Muscle layer of duodenum (tissue), 2 donors: ENCODE results near the gene CXCL5.
"Not testable (repeated sequence)": the region's sequence is repeated elsewhere in the genome, so short reads cannot be mapped to it uniquely, and the experiment has no call there.

Experiments
- H3K27ac ChIP-seq: one replicate; pipeline ENCODE4 v1.7.0; 2013; ENCODE audit warnings: mild to moderate bottlenecking, low read length
- H3K27me3 ChIP-seq: one replicate; pipeline ENCODE4 v1.7.0; 2013; ENCODE audit warnings: low read depth, mild to moderate bottlenecking, control low read depth, low read length
- H3K36me3 ChIP-seq, 2 donors: one replicate each; pipeline ENCODE4 v1.7.0; 2013; ENCODE audit warnings: low read length in 2 of 2, control low read depth in 1 of 2, mild to moderate bottlenecking in 1 of 2; ENCODE audit not compliant: insufficient read depth in 2 of 2, control insufficient read depth in 1 of 2
- H3K4me1 ChIP-seq, 2 donors: one replicate each; pipeline ENCODE4 v1.7.0; 2013; ENCODE audit warnings: low read length in 2 of 2, mild to moderate bottlenecking in 2 of 2, control low read depth in 1 of 2, moderate library complexity in 1 of 2; ENCODE audit not compliant: insufficient read depth in 2 of 2, control insufficient read depth in 1 of 2
- H3K4me3 ChIP-seq, 2 donors: one replicate each; pipeline ENCODE4 v1.7.0; 2013; ENCODE audit warnings: low read length in 2 of 2, low read depth in 1 of 2, mild to moderate bottlenecking in 1 of 2
- H3K9me3 ChIP-seq, 2 donors: one replicate each; pipeline ENCODE4 v1.7.0; 2013; ENCODE audit warnings: low read length in 2 of 2, control low read depth in 1 of 2, mild to moderate bottlenecking in 1 of 2; ENCODE audit not compliant: control insufficient read depth in 1 of 2
- donor health status: healthy.

CXCL5 gene

GRCh38 chr4:73970945-73971344 is 27.5 kb downstream of the CXCL5 start:
- no peak overlapping the region for H3K27ac ChIP-seq
- no peaks in the 10 kb centered on the region for H3K27me3 ChIP-seq
- H3K4me3 ChIP-seq, result no peak overlapping the region
- peaks cover 0 to 28% of the 10 kb centered on the region in 2 donors for H3K9me3 ChIP-seq
- no peaks in the 10 kb centered on the region for H3K4me1 ChIP-seq
- H3K36me3 ChIP-seq, result no peaks in the 10 kb centered on the region

- H3K4me1 ChIP-seq, result no peaks in the 10 kb centered on the region
- no peak overlapping the region for H3K4me3 ChIP-seq
- no peaks in the 10 kb centered on the region for H3K27me3 ChIP-seq
- peaks cover 0 to 25% of the 10 kb centered on the region in 2 donors for H3K9me3 ChIP-seq
- no peaks in the 10 kb centered on the region for H3K36me3 ChIP-seq
- H3K27ac ChIP-seq, result no peak overlapping the region
Measured at GRCh38 chr4:73970011-73970410, 28.5 kb downstream of the CXCL5 start.

GRCh38 chr4:73967866-73968265 is 30.6 kb downstream of the CXCL5 start:
- no peaks in the 10 kb centered on the region for H3K27me3 ChIP-seq

GRCh38 chr4:73964862-73965611 is 33.4 kb downstream of the CXCL5 start:
- peaks cover 0 to 11% of the 10 kb centered on the region in 2 donors for H3K9me3 ChIP-seq
- H3K27ac ChIP-seq, result no peak overlapping the region
- no peaks in the 10 kb centered on the region for H3K36me3 ChIP-seq
- H3K4me1 ChIP-seq, result no peaks in the 10 kb centered on the region
- H3K27me3 ChIP-seq, result no peaks in the 10 kb centered on the region
- H3K4me3 ChIP-seq, result no peak overlapping the region

More at GRCh38 chr4:73967866-73968265, 30.6 kb downstream of the CXCL5 start:
- no peaks in the 10 kb centered on the region for H3K36me3 ChIP-seq
- H3K9me3 ChIP-seq, result peaks cover 0 to 21% of the 10 kb centered on the region in 2 donors
- no peaks in the 10 kb centered on the region for H3K4me1 ChIP-seq
- no peak overlapping the region for H3K27ac ChIP-seq
- H3K4me3 ChIP-seq, result no peak overlapping the region

- H3K27me3 ChIP-seq, result no peaks in the 10 kb centered on the region
Measured at GRCh38 chr4:73962724-73963123, 35.8 kb downstream of the CXCL5 start.

GRCh38 chr4:73959041-73959440 is 39.4 kb downstream of the CXCL5 start:
- H3K36me3 ChIP-seq, H3K4me3 ChIP-seq, H3K27me3 ChIP-seq, H3K27ac ChIP-seq, H3K4me1 ChIP-seq: not testable (repeated sequence)
- peaks cover 0 to 10% of the 10 kb centered on the region in 2 donors for H3K9me3 ChIP-seq

More at GRCh38 chr4:73962724-73963123, 35.8 kb downstream of the CXCL5 start:
- H3K4me3 ChIP-seq, result no peak overlapping the region
- no peaks in the 10 kb centered on the region for H3K4me1 ChIP-seq
- no peak overlapping the region for H3K27ac ChIP-seq
- peaks cover 0 to 10% of the 10 kb centered on the region in 2 donors for H3K9me3 ChIP-seq
- H3K36me3 ChIP-seq, result no peaks in the 10 kb centered on the region

GRCh38 chr4:73952352-73952751 is 46.1 kb downstream of the CXCL5 start:
- H3K27ac ChIP-seq, result no peak overlapping the region
- H3K9me3 ChIP-seq, result no peaks in the 10 kb centered on the region

GRCh38 chr4:73950376-73950920 is 48.0 kb downstream of the CXCL5 start:
- not testable (repeated sequence) for H3K4me1 ChIP-seq, H3K9me3 ChIP-seq, H3K27me3 ChIP-seq, H3K27ac ChIP-seq, H3K36me3 ChIP-seq, H3K4me3 ChIP-seq

More at GRCh38 chr4:73952352-73952751, 46.1 kb downstream of the CXCL5 start:
- H3K4me3 ChIP-seq, result no peak overlapping the region
- no peaks in the 10 kb centered on the region for H3K4me1 ChIP-seq
- H3K27me3 ChIP-seq, result no peaks in the 10 kb centered on the region
- no peaks in the 10 kb centered on the region for H3K36me3 ChIP-seq

- Histone ChIP-seq H3K4me1 (peaks cover 0 to 2% of the 10 kb centered on the region in 2 donors), H3K27ac (no peak overlapping the region), H3K9me3 (no peaks in the 10 kb centered on the region), H3K27me3 (peaks cover 4% of the 10 kb centered on the region), H3K4me3 (no peak overlapping the region), H3K36me3 (no peaks in the 10 kb centered on the region)
Measured at GRCh38 chr4:73948990-73949706, 49.3 kb downstream of the CXCL5 start.

GRCh38 chr4:73948291-73948690 is 50.2 kb downstream of the CXCL5 start:
- no peaks in the 10 kb centered on the region for H3K36me3 ChIP-seq
- no peaks in the 10 kb centered on the region for H3K9me3 ChIP-seq
- H3K27ac ChIP-seq, result no peak overlapping the region
- peaks cover 11% of the 10 kb centered on the region for H3K27me3 ChIP-seq
- peaks cover 0 to 5% of the 10 kb centered on the region in 2 donors for H3K4me1 ChIP-seq
- H3K4me3 ChIP-seq, result no peak overlapping the region

- Histone ChIP-seq H3K36me3 (no peaks in the 10 kb centered on the region), H3K4me1 (peaks cover 0 to 5% of the 10 kb centered on the region in 2 donors), H3K27ac (no peak overlapping the region), H3K4me3 (no peak overlapping the region), H3K9me3 (no peaks in the 10 kb centered on the region), H3K27me3 (peaks cover 11% of the 10 kb centered on the region)
Measured at GRCh38 chr4:73947239-73947985, 51.1 kb downstream of the CXCL5 start.
